ENCODE measurements around the gene FLVCR2. TPM values are rescaled to one million over a fixed set of nuclear protein-coding genes. Genes with fewer than 3 reads are reported as not detected.

The FLVCR2 gene
- total and polyA plus RNA-seq, 8 donors: 4.3 to 30.9 (median 7.9) TPM

- TF ChIP-seq, protein P1, sequence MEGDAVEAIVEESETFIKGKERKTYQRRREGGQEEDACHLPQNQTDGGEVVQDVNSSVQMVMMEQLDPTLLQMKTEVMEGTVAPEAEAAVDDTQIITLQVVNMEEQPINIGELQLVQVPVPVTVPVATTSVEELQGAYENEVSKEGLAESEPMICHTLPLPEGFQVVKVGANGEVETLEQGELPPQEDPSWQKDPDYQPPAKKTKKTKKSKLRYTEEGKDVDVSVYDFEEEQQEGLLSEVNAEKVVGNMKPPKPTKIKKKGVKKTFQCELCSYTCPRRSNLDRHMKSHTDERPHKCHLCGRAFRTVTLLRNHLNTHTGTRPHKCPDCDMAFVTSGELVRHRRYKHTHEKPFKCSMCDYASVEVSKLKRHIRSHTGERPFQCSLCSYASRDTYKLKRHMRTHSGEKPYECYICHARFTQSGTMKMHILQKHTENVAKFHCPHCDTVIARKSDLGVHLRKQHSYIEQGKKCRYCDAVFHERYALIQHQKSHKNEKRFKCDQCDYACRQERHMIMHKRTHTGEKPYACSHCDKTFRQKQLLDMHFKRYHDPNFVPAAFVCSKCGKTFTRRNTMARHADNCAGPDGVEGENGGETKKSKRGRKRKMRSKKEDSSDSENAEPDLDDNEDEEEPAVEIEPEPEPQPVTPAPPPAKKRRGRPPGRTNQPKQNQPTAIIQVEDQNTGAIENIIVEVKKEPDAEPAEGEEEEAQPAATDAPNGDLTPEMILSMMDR (IDR thresholded peaks at IDR 0.05): no peak
- peaks cover 16 to 21% of the 10 kb centered on the region in 2 donors for H3K4me1 ChIP-seq
- peak; percentile 33 for ATAC-seq
- no peak for DNase-seq
- intact Hi-C loops (cut with DNase I): no loop called here
- no peaks in the 10 kb centered on the region for H3K9me3 ChIP-seq
- H3K36me3 ChIP-seq: peaks cover 0 to 72% of the 10 kb centered on the region in 2 donors
- no peak overlapping the region for H3K4me3 ChIP-seq
- H3K27me3 ChIP-seq: no peaks in the 10 kb centered on the region
- H3K27ac ChIP-seq: no peak overlapping the region
Measured at GRCh38 chr14:75645056-75645455, 66.6 kb downstream of the FLVCR2 start.

GRCh38 chr14:75646762-75647161, 68.3 kb downstream of the FLVCR2 start:
- DNase-seq (no peak), ATAC-seq (no peak)
- peak overlapping the region; percentile 10 to 46 for H3K27ac ChIP-seq
- no peaks in the 10 kb centered on the region for H3K27me3 ChIP-seq
- no peaks in the 10 kb centered on the region for H3K9me3 ChIP-seq
- peaks cover 0 to 75% of the 10 kb centered on the region in 2 donors for H3K36me3 ChIP-seq
- H3K4me1 ChIP-seq: peaks cover 16 to 24% of the 10 kb centered on the region in 2 donors
- TF ChIP-seq, protein P1 (IDR thresholded peaks at IDR 0.05): no peak
- no peak overlapping the region for H3K4me3 ChIP-seq
- intact Hi-C loops (cut with DNase I): no loop called here

DNA sequence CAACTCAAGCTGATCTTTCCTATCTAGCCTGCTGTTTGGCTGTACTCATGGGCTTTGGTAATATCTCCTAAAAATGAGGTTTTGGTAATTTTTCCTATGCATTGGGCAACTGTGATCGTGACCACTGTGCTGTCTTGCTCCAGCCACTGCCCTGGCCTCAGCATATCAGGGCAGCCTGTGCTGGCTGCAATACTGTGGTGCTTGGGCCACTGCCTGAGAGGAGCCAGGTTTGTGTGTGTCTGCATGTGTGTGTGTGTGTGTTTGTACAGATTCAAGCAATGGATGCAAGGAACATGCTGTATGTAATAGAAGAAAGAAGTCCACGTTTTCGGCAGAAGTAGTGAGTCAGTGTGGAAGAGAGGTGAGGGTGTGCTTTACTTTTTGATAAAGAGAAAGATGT, 69.2 kb downstream of the FLVCR2 start:
- Histone ChIP-seq H3K27ac (peak overlapping the region; percentile 10 to 46), H3K4me1 (peaks cover 16 to 26% of the 10 kb centered on the region in 2 donors), H3K36me3 (peaks cover 0 to 75% of the 10 kb centered on the region in 2 donors), H3K27me3 (no peaks in the 10 kb centered on the region), H3K4me3 (no peak overlapping the region), H3K9me3 (no peaks in the 10 kb centered on the region)
- DNase-seq: no peak
- intact Hi-C loops (cut with DNase I): no loop called here
- ATAC-seq: peak; percentile 46
- TF ChIP-seq, protein P1 (IDR thresholded peaks at IDR 0.05): no peak

DNA sequence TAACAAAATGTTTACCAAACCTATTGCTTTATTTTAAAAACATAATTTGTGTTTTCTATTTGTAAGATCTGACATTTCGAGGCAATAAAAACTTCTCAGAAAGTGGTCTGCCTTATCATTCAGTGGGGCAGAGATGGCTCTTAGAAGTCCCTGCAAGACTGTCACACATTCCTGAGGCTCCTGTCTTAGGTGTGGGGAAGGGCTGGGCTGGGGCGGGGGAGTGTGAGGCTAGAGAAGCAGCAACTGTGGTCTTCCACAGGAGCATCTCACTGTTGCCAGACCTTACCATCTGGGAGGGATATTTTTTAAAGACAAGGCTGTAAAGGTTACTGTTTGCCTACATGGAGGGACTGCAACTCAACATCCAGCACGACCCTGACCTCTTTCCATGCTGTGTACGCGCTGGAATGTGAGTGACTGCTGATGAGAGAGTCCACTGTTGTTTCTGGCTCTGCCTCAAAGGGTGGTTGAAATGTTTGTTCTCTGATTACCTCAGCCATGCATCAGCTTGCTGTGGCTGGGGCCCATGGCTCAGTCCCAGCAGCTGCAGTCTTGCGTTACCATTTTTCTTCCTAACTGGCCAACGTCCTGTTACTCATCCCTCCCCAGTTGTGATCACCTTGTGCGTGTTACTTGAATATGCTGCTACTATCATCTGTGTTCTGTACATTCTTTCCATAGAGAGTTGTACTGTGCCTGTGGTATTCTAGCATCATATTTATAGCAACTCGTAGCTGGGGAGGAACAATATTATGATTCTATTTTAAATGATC, 69.8 kb downstream of the FLVCR2 start:
- TF ChIP-seq, protein P1 (IDR thresholded peaks at IDR 0.05): no peak
- peak; percentile 83 for ATAC-seq
- Histone ChIP-seq H3K9me3 (no peaks in the 10 kb centered on the region), H3K27ac (peak overlapping the region in 1 of 2 donors; percentile 10), H3K4me3 (no peak overlapping the region), H3K36me3 (peaks cover 0 to 77% of the 10 kb centered on the region in 2 donors), H3K4me1 (peaks cover 16 to 26% of the 10 kb centered on the region in 2 donors), H3K27me3 (no peaks in the 10 kb centered on the region)
- intact Hi-C loops (cut with DNase I): no loop called here
- peak in 3 of 4 donors; percentile 35 to 70 (median 47) for DNase-seq

GRCh38 chr14:75649337-75649736, 70.9 kb downstream of the FLVCR2 start:
- Histone ChIP-seq H3K9me3 (no peaks in the 10 kb centered on the region), H3K36me3 (peaks cover 0 to 75% of the 10 kb centered on the region in 2 donors), H3K4me1 (peaks cover 16 to 26% of the 10 kb centered on the region in 2 donors), H3K27ac (no peak overlapping the region), H3K27me3 (no peaks in the 10 kb centered on the region), H3K4me3 (no peak overlapping the region)
- TF ChIP-seq, protein P1 (IDR thresholded peaks at IDR 0.05): no peak
- intact Hi-C loops (cut with DNase I): no loop called here
- DNase-seq (no peak), ATAC-seq (no peak)

All from left lung (tissue), 10 donors.